Adrenal gland (tissue), 5 donors: ENCODE measurements around the gene FBRS.

ENCODE experiments used
- POLR2A ChIP-seq, 2 donors: fragments of 450-650 bp; IDR thresholded peaks; one replicate each; pipeline ENCODE4 v1.6.1; 2017; ENCODE audit warnings: antibody characterized with exemption in 2 of 2, mild to moderate bottlenecking in 2 of 2, moderate library complexity in 1 of 2
- TF ChIP-seq, protein P1 (sequence below), 6 experiments: fragments of 450-650 bp in 4 of 6; fragments of 200-600 bp in 2 of 6; sonication (generic) in 1 of 6; IDR thresholded peaks; 1 replicate in 5 of 6; 2 replicates in 1 of 6; pipeline versions ENCODE4 v1.5.1 to v1.8.0; 2016 to 2021; ENCODE audit warnings: antibody characterized with exemption in 6 of 6, mild to moderate bottlenecking in 2 of 6, moderate library complexity in 1 of 6
- donor health status: DM: no; HTN: no; CAD: no.

DNA sequence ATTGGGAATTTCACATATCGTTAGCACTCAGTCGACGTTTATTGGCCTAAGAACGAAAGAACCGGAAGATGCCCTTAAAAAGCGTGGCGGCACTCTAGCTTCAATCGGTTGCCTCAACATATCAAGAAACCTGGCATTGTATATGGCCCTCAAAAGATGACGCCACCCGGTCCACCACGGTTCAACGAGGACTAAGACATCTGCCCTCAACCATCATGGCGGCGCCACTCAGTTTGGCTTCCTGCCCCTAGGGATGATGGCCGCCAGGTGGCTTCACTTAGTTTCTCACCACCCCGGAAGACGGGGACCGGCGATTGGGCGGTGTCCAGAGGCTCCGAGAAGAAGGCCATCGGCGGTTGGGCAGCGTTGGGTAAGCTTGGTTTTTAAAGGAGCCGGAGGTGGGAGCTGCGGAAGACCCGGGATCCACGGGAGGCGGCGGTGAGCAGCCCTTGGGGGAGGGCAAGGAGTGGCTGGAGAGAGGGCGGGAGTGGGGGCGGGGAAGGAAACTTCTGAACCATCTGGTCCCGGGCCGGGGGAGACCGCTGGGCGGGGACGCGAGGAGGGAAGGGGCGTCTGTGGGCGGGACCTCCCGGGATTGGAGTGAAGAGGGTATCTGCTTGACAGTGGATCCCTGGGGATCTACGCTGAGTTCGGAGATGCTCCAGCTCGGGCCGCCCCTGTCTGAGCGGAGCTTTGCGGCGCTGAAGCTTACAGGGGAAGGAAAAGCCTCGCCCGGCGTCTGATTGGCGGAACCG is 7.7 kb upstream of the FBRS start, which contains the start of gene PRR14:
- TF ChIP-seq, protein P1, sequence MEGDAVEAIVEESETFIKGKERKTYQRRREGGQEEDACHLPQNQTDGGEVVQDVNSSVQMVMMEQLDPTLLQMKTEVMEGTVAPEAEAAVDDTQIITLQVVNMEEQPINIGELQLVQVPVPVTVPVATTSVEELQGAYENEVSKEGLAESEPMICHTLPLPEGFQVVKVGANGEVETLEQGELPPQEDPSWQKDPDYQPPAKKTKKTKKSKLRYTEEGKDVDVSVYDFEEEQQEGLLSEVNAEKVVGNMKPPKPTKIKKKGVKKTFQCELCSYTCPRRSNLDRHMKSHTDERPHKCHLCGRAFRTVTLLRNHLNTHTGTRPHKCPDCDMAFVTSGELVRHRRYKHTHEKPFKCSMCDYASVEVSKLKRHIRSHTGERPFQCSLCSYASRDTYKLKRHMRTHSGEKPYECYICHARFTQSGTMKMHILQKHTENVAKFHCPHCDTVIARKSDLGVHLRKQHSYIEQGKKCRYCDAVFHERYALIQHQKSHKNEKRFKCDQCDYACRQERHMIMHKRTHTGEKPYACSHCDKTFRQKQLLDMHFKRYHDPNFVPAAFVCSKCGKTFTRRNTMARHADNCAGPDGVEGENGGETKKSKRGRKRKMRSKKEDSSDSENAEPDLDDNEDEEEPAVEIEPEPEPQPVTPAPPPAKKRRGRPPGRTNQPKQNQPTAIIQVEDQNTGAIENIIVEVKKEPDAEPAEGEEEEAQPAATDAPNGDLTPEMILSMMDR (IDR thresholded peaks at IDR 0.05), result peak; percentile 25 to 70 (median 45)
- TF ChIP-seq POLR2A (IDR thresholded peaks at IDR 0.05), result peak; percentile 21 to 71
